CD4-positive, alpha-beta T cell treated with Interleukin-15 for 4 hours (primary cell): ENCODE data around the gene FNDC5.

Experiments
- DNase-seq: peaks from one replicate; pipeline ENCODE4 v3.0.0-alpha.2; 2020; ENCODE audit warnings: low spot score

FNDC5 gene

GRCh38 chr1:32813941-32814739, 56.6 kb downstream of the FNDC5 start:
- no peak for DNase-seq
